Epidermal melanocyte (primary cell): Measurements from ENCODE around the gene ADAMTS8.

Experiments
- DNase-seq: peaks from one replicate; pipeline ENCODE4 v3.0.0; 2011; ENCODE audit warnings: low spot score; ENCODE audit not compliant: insufficient read length

ADAMTS8 gene

GRCh38 chr11:130399196-130399595 lies 29.2 kb downstream of the ADAMTS8 start:
- no peak for DNase-seq

GRCh38 chr11:130397780-130398179 lies 30.6 kb downstream of the ADAMTS8 start:
- DNase-seq = no peak

- no peak for DNase-seq
These were observed 31.4 kb downstream of the ADAMTS8 start for GRCh38 chr11:130396965-130397364.

GRCh38 chr11:130394615-130395014 lies 33.8 kb downstream of the ADAMTS8 start:
- DNase-seq = no peak

- DNase-seq = no peak
These were observed 36.7 kb downstream of the ADAMTS8 start for GRCh38 chr11:130391711-130392110.

- DNase-seq = peak; percentile 54
These were observed 38.2 kb downstream of the ADAMTS8 start for GRCh38 chr11:130390071-130390758.

- no peak for DNase-seq
These were observed 39.0 kb downstream of the ADAMTS8 start for GRCh38 chr11:130389335-130389935.

GRCh38 chr11:130388607-130389205 lies 39.7 kb downstream of the ADAMTS8 start:
- DNase-seq = no peak

- no peak for DNase-seq
These were observed 42.4 kb downstream of the ADAMTS8 start for GRCh38 chr11:130386056-130386455.

GRCh38 chr11:130383344-130384211 lies 44.8 kb downstream of the ADAMTS8 start:
- DNase-seq = no peak

- no peak for DNase-seq
These were observed 47.1 kb downstream of the ADAMTS8 start for GRCh38 chr11:130381317-130381716.

- DNase-seq = no peak
These were observed 47.6 kb downstream of the ADAMTS8 start for GRCh38 chr11:130380778-130381177.

- DNase-seq = no peak
These were observed 49.1 kb downstream of the ADAMTS8 start for GRCh38 chr11:130379276-130379675.

- DNase-seq = no peak
These were observed 57.4 kb downstream of the ADAMTS8 start for GRCh38 chr11:130370845-130371590.

GRCh38 chr11:130369713-130370112 lies 58.7 kb downstream of the ADAMTS8 start:
- no peak for DNase-seq

GRCh38 chr11:130369141-130369691 lies 59.2 kb downstream of the ADAMTS8 start:
- DNase-seq = peak; percentile 36

GRCh38 chr11:130359419-130359818 lies 69.0 kb downstream of the ADAMTS8 start:
- no peak for DNase-seq

GRCh38 chr11:130358398-130358797 lies 70.0 kb downstream of the ADAMTS8 start:
- no peak for DNase-seq
